K562 (cell line): ENCODE data around the gene SLC7A4. TPM values are rescaled to one million over a fixed set of nuclear protein-coding genes. Genes with fewer than 3 reads are reported as not detected.

Experiments used
- ARID4B ChIP-seq: sonication (generic); formaldehyde crosslinking; IDR thresholded peaks from 2 replicates; pipeline ENCODE4 v1.8.0; 2022; ENCODE audit warnings: mild to moderate bottlenecking, missing genetic modification reagents
- BRD9 ChIP-seq: fragments of 450-650 bp; IDR thresholded peaks from 2 replicates; pipeline ENCODE4 v1.6.1; 2018; ENCODE audit warnings: low read depth; ENCODE audit not compliant: partially characterized antibody
- CEBPB ChIP-seq: fragments of 450-650 bp; IDR thresholded peaks from 2 replicates; pipeline ENCODE4 v1.6.1; 2016; ENCODE audit warnings: missing genetic modification characterization, missing compliant biosample characterization
- ELF1 ChIP-seq: fragments of 200-800 bp; sonication (Bioruptor generic); IDR thresholded peaks from 2 replicates; pipeline ENCODE4 v1.6.1; 2016; ENCODE audit warnings: missing genetic modification characterization, missing compliant biosample characterization
- ETV1 ChIP-seq: fragments of 450-650 bp; conservative IDR thresholded peaks from 2 replicates; pipeline ENCODE4 v1.6.1; 2016; ENCODE audit warnings: missing genetic modification characterization, control low read depth, low read depth, missing compliant biosample characterization
- ETV5 ChIP-seq: sonication (generic); formaldehyde crosslinking; IDR thresholded peaks from 2 replicates; pipeline ENCODE4 v1.4.0; 2020; ENCODE audit warnings: low read depth, mild to moderate bottlenecking, missing genetic modification reagents
- GATA2 ChIP-seq: sonication (generic); formaldehyde crosslinking; IDR thresholded peaks from 2 replicates; pipeline ENCODE4 v1.4.0; 2020; ENCODE audit warnings: mild to moderate bottlenecking, missing genetic modification reagents
- HES1 ChIP-seq: fragments of 450-650 bp; IDR thresholded peaks from 2 replicates; pipeline ENCODE4 v1.6.1; 2016; ENCODE audit warnings: low read depth, mild to moderate bottlenecking, moderate library complexity
- HEY1 ChIP-seq: fragments of 250-450 bp; sonication (Bioruptor Pico); IDR thresholded peaks from 2 replicates; pipeline ENCODE4 v1.5.0; 2020; ENCODE audit warnings: mild to moderate bottlenecking, moderate library complexity, borderline replicate concordance
- ID3 ChIP-seq, 2 experiments: fragments of 250-450 bp in 1 of 2; fragments of 450-650 bp in 1 of 2; sonication (Bioruptor Pico) in 1 of 2; IDR thresholded peaks; 2 replicates each; pipeline versions ENCODE4 v1.6.1 to v1.8.0; 2016 to 2021; ENCODE audit warnings: mild to moderate bottlenecking in 2 of 2, moderate library complexity in 2 of 2, missing compliant biosample characterization in 1 of 2, missing genetic modification characterization in 1 of 2
- KAT2B ChIP-seq: IDR thresholded peaks from one replicate; pipeline ENCODE4 v1.6.1; 2012; ENCODE audit warnings: low read depth, mild to moderate bottlenecking, control low read depth, inconsistent platforms, low read length, moderate library complexity
- PHB ChIP-seq: fragments of 250-450 bp; sonication (Bioruptor Pico); IDR thresholded peaks from 2 replicates; pipeline ENCODE4 v1.5.0; 2021
- POLR3G ChIP-seq: IDR thresholded peaks from 2 replicates; pipeline ENCODE4 v1.6.1; 2011; ENCODE audit not compliant: insufficient read length, insufficient replicate concordance; ENCODE audit errors: extremely low read depth
- SREBF1 ChIP-seq: fragments of 150-350 bp; IDR thresholded peaks from 2 replicates; pipeline ENCODE4 v1.6.1; 2014; ENCODE audit warnings: antibody characterized with exemption, low read depth, low read length, borderline replicate concordance
- ZNF280A ChIP-seq: fragments of 450-650 bp; IDR thresholded peaks from 2 replicates; pipeline ENCODE4 v1.6.1; 2018; ENCODE audit warnings: mild to moderate bottlenecking, low read depth; ENCODE audit not compliant: partially characterized antibody
- ZNF444 ChIP-seq: fragments of 250-450 bp; sonication (Bioruptor Pico); IDR thresholded peaks from 2 replicates; pipeline ENCODE4 v1.4.0; 2020; ENCODE audit warnings: mild to moderate bottlenecking, moderate library complexity
- ZNF79 ChIP-seq: fragments of 250-450 bp; sonication (Bioruptor Pico); IDR thresholded peaks from 2 replicates; pipeline ENCODE4 v1.4.0; 2020; ENCODE audit warnings: low read depth, mild to moderate bottlenecking, moderate library complexity
- polyA plus RNA-seq, 8 experiments: library from polyadenylated mRNA; depleted of rRNA in 4 of 8; stranded (reverse) in 5 of 8; unstranded in 3 of 8; fragments of >200 nt; fragmentation: Nextera tagmentation in 2 of 8; fragmentation: Illumina TruSeq in 1 of 8; extraction: Ambion mirVana in 2 of 8; extraction: Trizol in 1 of 8; gene quantifications; 2 replicates each; pipeline versions ENCODE4 v1.2.1 to v1.2.3, GENCODE V29; 2011 to 2014; ENCODE audit warnings: inconsistent platforms in 1 of 8, missing spikeins in 1 of 8
- total RNA-seq, 7 experiments: library from RNA; depleted of rRNA in 6 of 7; stranded (reverse); fragments of >200 nt in 6 of 7; fragmentation: Illumina TruSeq in 2 of 7; extraction: Trizol in 2 of 7; gene quantifications; 2 replicates each; pipeline versions ENCODE4 v1.2.1 to v1.2.3, GENCODE V29; 2011 to 2021; ENCODE audit warnings: low replicate concordance in 1 of 7

SLC7A4 gene
- total and polyA plus RNA-seq, 9 of the 15 experiments (the other 6 are each of a cell fraction or from before 2014, with no cell fraction given), result not detected

DNA sequence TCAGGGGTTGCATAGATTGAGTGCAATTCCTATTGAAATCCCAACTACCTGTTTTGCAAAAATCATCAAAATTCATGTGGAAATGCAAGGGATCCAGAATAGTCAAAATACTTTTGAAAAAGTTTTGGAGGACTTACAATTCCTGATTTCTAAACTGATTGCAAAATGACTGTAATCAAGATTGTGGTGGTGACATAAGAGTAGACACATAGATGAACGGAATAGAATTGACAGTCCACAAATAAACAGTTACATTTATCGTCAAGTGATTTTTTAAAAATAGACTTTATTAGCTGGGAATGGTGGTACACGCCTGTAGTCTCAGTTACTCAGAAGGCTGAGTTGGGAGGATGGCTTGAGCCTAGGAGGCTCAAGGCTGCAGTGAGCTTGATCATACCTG lies 2.6 kb upstream of the SLC7A4 start (continued):
- peak; percentile 36; the same call in 1 of the 2 replicates for TF ChIP-seq ARID4B (CRISPR knock-in tag)
- no peak for TF ChIP-seq BRD9
- TF ChIP-seq ETV1 (tag), result 0 out of 2 replicates have a peak, but pooled peaks have one; percentile 21
- no peak for TF ChIP-seq POLR3G
- no peak for TF ChIP-seq KAT2B
- no peak for TF ChIP-seq ZNF79 (CRISPR knock-in tag)
- TF ChIP-seq ZNF280A, result no peak
- no peak for TF ChIP-seq HES1
- TF ChIP-seq ZNF444 (CRISPR knock-in tag), result no peak
- peak; percentile 59; the same call in 1 of the 2 replicates for TF ChIP-seq CEBPB (tag)
- no peak for TF ChIP-seq ETV5 (CRISPR knock-in tag)
- TF ChIP-seq PHB, result no peak
- no peak for TF ChIP-seq ELF1 (tag)
- TF ChIP-seq GATA2, result peak; percentile 11; the same call in 1 of the 2 replicates
- no peak for TF ChIP-seq ID3 (CRISPR knock-in tag; IDR thresholded peaks at IDR 0.05)
- no peak for TF ChIP-seq ID3 (tag; IDR thresholded peaks at IDR 0.05)
- TF ChIP-seq HEY1 (CRISPR knock-in tag), result no peak
- TF ChIP-seq SREBF1, result no peak
- TF ChIP-seq, all 486 proteins: peak for 4
